Activated T-helper 1 cell treated with anti-CD3 and anti-CD28 coated beads, Interleukin-12 subunit alpha, Interleukin-12 subunit beta, Interleukin-2, Interleukin-4 antibody, amounts not matched to agents 30 ng/mL and 10 ng/mL and 1 ng/mL, durations not matched to agents 14 hours and 24 hours and 36 hours (primary cell): ENCODE results near the gene TTC27. TPM values are rescaled to one million over a fixed set of nuclear protein-coding genes. Genes with fewer than 3 reads are reported as not detected.

ENCODE experiments used
- DNase-seq: peaks from one replicate; pipeline ENCODE4 v3.0.0; 2021; ENCODE audit warnings: low spot score
- H3K27ac Mint-ChIP-seq: one replicate; pipeline ENCODE4 v1.8.0; 2021; ENCODE audit warnings: mild to moderate bottlenecking, mixed read lengths
- H3K27me3 Mint-ChIP-seq: one replicate; pipeline ENCODE4 v1.8.0; 2022; ENCODE audit warnings: mild to moderate bottlenecking, moderate library complexity, mixed read lengths; ENCODE audit not compliant: insufficient read depth
- H3K36me3 Mint-ChIP-seq: one replicate; pipeline ENCODE4 v1.8.0; 2021; ENCODE audit warnings: low read depth, mixed read lengths
- H3K4me1 Mint-ChIP-seq: one replicate; pipeline ENCODE4 v1.8.0; 2021; ENCODE audit warnings: low read depth, mixed read lengths
- H3K4me3 Mint-ChIP-seq: one replicate; pipeline ENCODE4 v1.8.0; 2021; ENCODE audit warnings: mild to moderate bottlenecking, moderate library complexity, mixed read lengths
- H3K9me3 Mint-ChIP-seq: one replicate; pipeline ENCODE4 v1.8.0; 2021; ENCODE audit warnings: mixed read lengths
- intact Hi-C: fragments of 100-400 bp; cut with micrococcal nuclease; formaldehyde crosslinking; loops from one replicate; pipeline ENCODE4 v1.15.1; 2024
- total RNA-seq: library from RNA; stranded (reverse); gene quantifications from 2 replicates; pipeline ENCODE4 v1.2.3, GENCODE V29; 2022

The TTC27 gene
- total RNA-seq, 1 donor from 2014 or later: 41.3 TPM

DNA sequence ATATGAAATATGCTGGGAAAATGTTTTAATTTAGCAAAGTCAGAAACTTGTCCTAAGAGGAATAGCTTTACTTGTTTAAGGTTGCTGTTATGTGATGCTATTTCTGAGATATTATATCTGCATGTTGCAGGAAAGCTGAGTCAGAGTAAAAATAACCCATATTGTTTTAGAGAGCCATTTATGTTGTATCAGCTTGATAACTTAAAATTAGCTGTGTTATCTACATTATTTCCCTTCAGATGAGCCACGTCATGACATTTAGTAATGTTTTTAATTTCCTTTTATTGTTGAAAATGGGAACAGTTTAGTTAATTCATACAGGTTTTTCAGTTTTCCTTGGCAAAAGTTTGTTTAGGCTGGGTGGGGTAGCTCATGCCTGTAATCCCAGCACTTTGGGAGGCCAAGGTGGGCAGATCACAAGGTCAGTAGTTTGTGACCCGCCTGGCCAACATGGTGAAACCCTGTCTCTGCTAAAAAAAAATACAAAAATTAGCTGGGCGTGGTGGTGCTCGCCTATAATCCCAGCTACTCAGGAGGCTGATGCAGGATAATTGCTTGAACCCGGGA lies 55.8 kb downstream of the TTC27 start:
- no peak overlapping the region for H3K4me3 Mint-ChIP-seq
- intact Hi-C loops: no loop called here
- H3K4me1 Mint-ChIP-seq: no peaks in the 10 kb centered on the region
- no peak overlapping the region for H3K27ac Mint-ChIP-seq
- no peaks in the 10 kb centered on the region for H3K9me3 Mint-ChIP-seq
- no peaks in the 10 kb centered on the region for H3K27me3 Mint-ChIP-seq
- DNase-seq: no peak
- peaks cover 10% of the 10 kb centered on the region for H3K36me3 Mint-ChIP-seq

- intact Hi-C loops: no loop called here
- H3K27me3 Mint-ChIP-seq: no peaks in the 10 kb centered on the region
- H3K36me3 Mint-ChIP-seq: peaks cover 3% of the 10 kb centered on the region
- H3K9me3 Mint-ChIP-seq: no peaks in the 10 kb centered on the region
- no peak overlapping the region for H3K27ac Mint-ChIP-seq
- no peak overlapping the region for H3K4me3 Mint-ChIP-seq
- no peak for DNase-seq
- H3K4me1 Mint-ChIP-seq: peaks cover 5% of the 10 kb centered on the region
Measured at GRCh38 chr2:32688541-32688940, 60.7 kb downstream of the TTC27 start.

- intact Hi-C loops: no loop called here
- peaks cover 5% of the 10 kb centered on the region for H3K4me1 Mint-ChIP-seq
- H3K27ac Mint-ChIP-seq: no peak overlapping the region
- H3K36me3 Mint-ChIP-seq: peaks cover 3% of the 10 kb centered on the region
- H3K4me3 Mint-ChIP-seq: no peak overlapping the region
- H3K9me3 Mint-ChIP-seq: no peaks in the 10 kb centered on the region
- H3K27me3 Mint-ChIP-seq: no peaks in the 10 kb centered on the region
- DNase-seq: no peak
Measured at GRCh38 chr2:32691678-32692077, 63.8 kb downstream of the TTC27 start.

GRCh38 chr2:32696439-32696838 lies 68.6 kb downstream of the TTC27 start:
- intact Hi-C loops: no loop called here
- H3K4me3 Mint-ChIP-seq: no peak overlapping the region
- no peaks in the 10 kb centered on the region for H3K27me3 Mint-ChIP-seq
- peaks cover 11% of the 10 kb centered on the region for H3K4me1 Mint-ChIP-seq
- no peaks in the 10 kb centered on the region for H3K9me3 Mint-ChIP-seq
- H3K36me3 Mint-ChIP-seq: peaks cover 1% of the 10 kb centered on the region
- no peak for DNase-seq
- no peak overlapping the region for H3K27ac Mint-ChIP-seq

DNA sequence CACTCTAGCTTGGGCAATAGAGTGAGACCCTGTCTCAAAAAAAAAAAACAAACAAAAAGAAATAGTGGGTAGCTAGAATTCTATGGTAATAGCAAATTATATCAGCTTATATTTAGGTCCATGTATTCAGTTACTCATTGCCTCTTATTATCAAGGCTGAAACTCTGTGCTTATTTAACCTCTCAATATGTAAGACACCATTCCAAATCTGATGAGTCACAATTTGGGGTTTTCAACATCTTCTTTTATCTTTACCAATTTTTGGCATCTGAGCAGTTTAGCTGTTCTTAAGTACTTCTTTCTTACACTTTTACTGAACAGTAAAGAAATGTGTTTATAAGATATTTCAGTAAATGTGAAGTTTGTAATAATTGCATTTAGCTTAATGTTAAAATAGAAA lies 69.3 kb downstream of the TTC27 start:
- Mint-ChIP-seq H3K36me3 (peaks cover 1% of the 10 kb centered on the region), H3K27ac (no peak overlapping the region), H3K9me3 (no peaks in the 10 kb centered on the region), H3K4me1 (peaks cover 14% of the 10 kb centered on the region), H3K27me3 (no peaks in the 10 kb centered on the region), H3K4me3 (no peak overlapping the region)
- no peak for DNase-seq
- intact Hi-C loops: no loop called here

GRCh38 chr2:32699151-32699550 lies 71.3 kb downstream of the TTC27 start:
- Mint-ChIP-seq H3K4me3 (no peak overlapping the region), H3K27ac (no peak overlapping the region), H3K4me1 (peaks cover 21% of the 10 kb centered on the region), H3K9me3 (no peaks in the 10 kb centered on the region), H3K36me3 (peaks cover 8% of the 10 kb centered on the region), H3K27me3 (no peaks in the 10 kb centered on the region)
- intact Hi-C loops: no loop called here
- no peak for DNase-seq

- Mint-ChIP-seq H3K27ac (no peak overlapping the region), H3K27me3 (no peaks in the 10 kb centered on the region), H3K4me1 (peaks cover 21% of the 10 kb centered on the region), H3K4me3 (no peak overlapping the region), H3K36me3 (peaks cover 13% of the 10 kb centered on the region), H3K9me3 (no peaks in the 10 kb centered on the region)
- intact Hi-C loops: no loop called here
- DNase-seq: no peak
Measured at GRCh38 chr2:32701806-32702205, 74.0 kb downstream of the TTC27 start.

DNA sequence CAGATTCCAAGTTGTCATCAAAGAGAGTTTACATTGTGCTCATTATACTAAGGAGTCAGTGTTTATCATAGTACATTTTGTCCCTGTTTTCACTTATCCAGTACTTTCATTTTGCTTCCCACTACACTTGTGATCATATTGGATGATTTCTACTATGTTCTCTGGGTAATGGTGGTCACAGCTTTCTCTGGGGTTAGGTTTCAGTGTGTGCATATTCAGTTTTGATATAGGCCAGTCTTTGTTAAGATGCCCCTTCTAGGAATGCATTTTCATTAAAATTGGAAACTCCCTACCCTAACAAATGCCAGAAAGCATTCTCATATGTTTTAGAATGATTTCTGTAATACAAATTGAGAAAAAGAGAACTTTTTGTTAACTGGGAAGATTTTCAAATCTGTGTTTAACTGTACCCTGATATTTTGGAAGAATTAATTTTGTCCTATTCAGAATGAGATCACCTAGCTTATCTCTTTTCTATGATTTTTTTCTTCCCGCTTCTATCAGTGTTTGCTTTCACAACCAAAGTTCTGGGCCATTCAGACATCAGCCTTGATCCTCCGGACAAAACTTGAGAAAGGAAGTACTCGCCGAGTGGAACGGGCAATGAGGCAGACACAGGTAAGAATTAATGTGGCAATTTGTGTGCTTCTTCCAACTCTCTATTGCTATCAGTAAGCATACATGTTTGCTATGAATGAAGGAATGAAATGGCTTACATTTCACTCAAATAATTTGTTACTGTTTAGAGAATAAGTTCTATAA lies 74.6 kb downstream of the TTC27 start:
- no peaks in the 10 kb centered on the region for H3K9me3 Mint-ChIP-seq
- H3K27ac Mint-ChIP-seq: peak overlapping the region; percentile 55
- DNase-seq: no peak
- H3K4me3 Mint-ChIP-seq: no peak overlapping the region
- no peaks in the 10 kb centered on the region for H3K27me3 Mint-ChIP-seq
- peaks cover 13% of the 10 kb centered on the region for H3K36me3 Mint-ChIP-seq
- peaks cover 18% of the 10 kb centered on the region for H3K4me1 Mint-ChIP-seq
- intact Hi-C loops: no loop called here

DNA sequence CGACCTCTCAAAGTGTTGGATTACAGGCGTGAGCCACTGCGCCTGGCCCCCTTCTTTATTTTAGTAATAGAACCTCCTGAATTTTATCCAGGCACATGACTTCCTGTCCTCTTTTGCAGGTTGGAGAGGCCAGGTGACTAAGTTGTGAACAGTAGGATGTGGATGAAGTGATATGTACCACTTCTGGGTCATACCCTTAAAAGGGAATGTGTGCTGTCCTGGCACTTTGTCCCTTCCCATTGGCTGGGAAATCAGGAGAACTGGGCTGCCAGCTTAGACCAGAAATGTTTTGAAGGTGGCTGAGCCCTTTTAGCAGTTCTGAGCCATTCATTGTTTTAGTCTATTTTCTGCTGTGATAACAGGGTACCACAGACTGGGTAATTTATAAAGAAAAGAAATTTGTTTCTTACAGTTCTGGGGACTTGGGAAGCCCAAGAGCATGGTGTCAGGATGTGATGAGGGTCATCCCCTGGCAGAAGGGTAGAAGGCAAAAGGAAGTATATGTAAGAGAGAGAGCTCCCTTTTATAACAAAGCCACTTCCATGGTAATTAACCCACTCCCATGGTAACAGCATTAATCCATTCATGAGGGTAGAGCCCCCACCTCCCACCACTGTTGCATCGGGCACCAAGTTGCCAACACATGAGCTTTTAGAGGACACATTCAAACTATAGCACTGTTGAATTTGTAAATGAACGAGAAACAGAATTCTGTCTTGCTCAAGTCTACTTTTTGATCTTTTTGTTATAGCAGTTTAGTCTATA lies 79.1 kb downstream of the TTC27 start:
- Mint-ChIP-seq H3K27ac (no peak overlapping the region), H3K36me3 (peaks cover 16% of the 10 kb centered on the region), H3K27me3 (no peaks in the 10 kb centered on the region)

DNA sequence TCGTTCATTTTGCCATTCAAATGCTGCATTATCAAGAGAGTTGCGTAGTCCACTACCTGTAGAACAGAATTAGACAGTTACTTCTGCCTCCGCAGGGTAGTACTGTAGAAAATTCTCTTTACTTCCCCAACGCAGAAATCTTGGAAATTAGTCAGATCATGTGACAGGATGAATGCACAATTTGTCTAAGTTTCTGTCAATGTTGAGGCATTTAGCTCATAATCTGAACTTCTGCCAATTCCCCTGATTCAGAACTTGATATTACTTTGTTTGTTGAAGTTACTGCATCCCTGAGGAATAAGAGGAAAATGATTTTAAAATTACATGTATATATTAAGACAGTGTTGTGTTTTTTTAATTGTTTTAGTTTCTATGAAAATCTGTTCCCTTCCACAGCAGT lies 83.4 kb downstream of the TTC27 start:
- intact Hi-C loops: no loop called here

More for the DNA sequence above, 79.1 kb downstream of the TTC27 start:
- no peak overlapping the region for H3K4me3 Mint-ChIP-seq
- peaks cover 9% of the 10 kb centered on the region for H3K4me1 Mint-ChIP-seq
- intact Hi-C loops: no loop called here
- H3K9me3 Mint-ChIP-seq: no peaks in the 10 kb centered on the region
- no peak for DNase-seq

DNA sequence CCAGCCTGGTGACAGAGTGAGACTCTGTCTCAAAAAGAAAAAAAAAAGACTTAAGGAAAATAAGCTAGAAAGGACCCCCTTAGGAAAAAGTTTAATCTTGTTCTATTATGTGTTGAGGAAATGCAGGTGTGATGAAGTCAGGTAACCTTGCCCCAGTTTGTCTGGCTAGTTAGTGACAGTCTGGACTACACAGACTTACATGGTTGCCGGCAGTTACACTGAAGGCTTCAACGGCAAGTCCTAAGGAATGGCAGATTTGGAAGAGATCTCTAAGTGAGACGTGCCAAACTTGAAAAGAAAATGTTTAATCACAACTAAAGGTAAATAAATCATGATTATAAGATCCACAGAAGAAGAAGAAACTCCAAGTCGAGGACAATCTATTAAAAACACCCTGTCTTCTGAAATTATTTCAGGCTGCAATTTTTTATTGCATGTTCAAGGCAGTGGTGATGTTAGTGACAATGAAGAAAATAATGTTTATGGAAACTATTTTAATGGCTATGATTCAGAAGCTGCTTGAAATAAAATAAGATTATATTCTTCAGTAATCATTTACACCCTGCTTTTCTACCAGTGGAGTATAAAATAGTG lies 84.2 kb downstream of the TTC27 start:
- H3K36me3 Mint-ChIP-seq: peaks cover 23% of the 10 kb centered on the region

More for the DNA sequence above, 83.4 kb downstream of the TTC27 start:
- Mint-ChIP-seq H3K4me1 (peaks cover 16% of the 10 kb centered on the region), H3K4me3 (no peak overlapping the region), H3K27me3 (no peaks in the 10 kb centered on the region), H3K27ac (no peak overlapping the region), H3K36me3 (peaks cover 23% of the 10 kb centered on the region), H3K9me3 (peaks cover 9% of the 10 kb centered on the region)
- DNase-seq: no peak

GRCh38 chr2:32712870-32713269 lies 85.0 kb downstream of the TTC27 start:
- Mint-ChIP-seq H3K4me3 (no peak overlapping the region), H3K27me3 (no peaks in the 10 kb centered on the region), H3K4me1 (peaks cover 16% of the 10 kb centered on the region), H3K9me3 (peaks cover 9% of the 10 kb centered on the region), H3K27ac (no peak overlapping the region), H3K36me3 (peaks cover 23% of the 10 kb centered on the region)
- no peak for DNase-seq
- intact Hi-C loops: no loop called here

More for the DNA sequence above, 84.2 kb downstream of the TTC27 start:
- DNase-seq: no peak
- intact Hi-C loops: no loop called here
- H3K4me1 Mint-ChIP-seq: peaks cover 16% of the 10 kb centered on the region
- peaks cover 9% of the 10 kb centered on the region for H3K9me3 Mint-ChIP-seq
- H3K27me3 Mint-ChIP-seq: no peaks in the 10 kb centered on the region
- no peak overlapping the region for H3K27ac Mint-ChIP-seq
- H3K4me3 Mint-ChIP-seq: no peak overlapping the region

DNA sequence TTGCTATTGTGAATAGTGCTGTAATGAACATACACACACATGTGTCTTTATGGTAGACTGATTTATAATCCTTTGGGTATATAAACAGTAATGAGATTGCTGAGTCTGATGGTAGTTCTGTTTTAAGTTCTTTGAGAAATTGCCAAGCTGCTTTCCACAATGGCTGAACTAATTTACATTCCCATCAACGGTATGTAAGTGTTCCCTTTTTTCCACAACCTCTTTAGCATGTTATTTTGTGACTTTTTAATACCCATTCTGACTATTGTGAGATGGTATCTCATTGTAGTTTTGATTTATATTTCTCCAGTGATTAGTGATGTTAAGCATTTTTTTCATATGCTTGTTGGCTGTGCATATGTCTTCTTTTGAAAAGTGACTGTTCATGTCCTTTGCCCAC lies 86.7 kb downstream of the TTC27 start:
- no peak for DNase-seq
- no peak overlapping the region for H3K4me3 Mint-ChIP-seq
- H3K36me3 Mint-ChIP-seq: peaks cover 25% of the 10 kb centered on the region
- no peaks in the 10 kb centered on the region for H3K27me3 Mint-ChIP-seq
- H3K27ac Mint-ChIP-seq: no peak overlapping the region
- intact Hi-C loops: no loop called here
- peaks cover 9% of the 10 kb centered on the region for H3K9me3 Mint-ChIP-seq
- H3K4me1 Mint-ChIP-seq: peaks cover 16% of the 10 kb centered on the region
